COR-L47 (cell line): Measurements from ENCODE around the gene AKT3.
A peak's percentile ranks its signal among the peaks of the same experiment; 100 is the strongest.
"Not testable (repeated sequence)": the region's sequence is repeated elsewhere in the genome, so short reads cannot be mapped to it uniquely, and the experiment has no call there.

ENCODE experiments used
- DNase-seq: peaks from one replicate; lab custom pipeline; 2025; lab: John Stamatoyannopoulos, UW

Gene AKT3

DNA sequence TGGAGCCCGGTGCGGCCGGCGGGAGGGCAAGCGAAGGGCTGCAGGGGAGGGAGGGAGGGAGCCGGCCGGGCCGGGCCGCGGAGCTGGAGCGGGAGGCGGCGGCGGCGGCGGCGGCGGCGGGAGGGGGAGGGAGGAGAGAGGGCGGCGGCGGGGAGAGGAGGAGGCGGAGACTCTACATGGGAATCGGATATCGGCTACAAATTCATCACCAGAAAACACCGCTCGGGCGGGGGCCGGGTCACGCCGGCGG lies at the start of gene AKT3:
Gene AKT3, minus strand, starts transcription at position 42 of the 250 bp plus-strand sequence. CDS start 7,073 bp downstream, outside the sequence.
- no peak for DNase-seq

DNA sequence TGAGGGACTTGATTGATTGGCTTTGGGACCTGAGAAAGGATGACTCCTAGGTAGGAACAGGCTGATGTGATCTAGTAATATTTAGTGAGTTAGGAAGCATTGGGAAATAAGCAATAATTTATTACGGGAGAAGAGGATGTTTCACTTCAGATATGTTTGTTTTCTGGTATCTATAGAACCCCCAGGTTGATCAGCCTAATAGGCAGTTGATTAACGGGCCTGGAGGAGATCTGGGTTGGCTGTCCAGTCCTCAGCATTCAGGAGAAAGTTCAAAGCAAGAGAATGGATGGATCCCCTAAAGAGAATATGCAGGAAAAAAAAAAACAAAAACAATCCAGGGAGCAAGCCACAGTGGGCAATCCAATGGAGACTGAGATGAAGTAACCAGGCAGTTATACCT lies 48.2 kb upstream of the AKT3 start:
- DNase-seq: no peak

DNA sequence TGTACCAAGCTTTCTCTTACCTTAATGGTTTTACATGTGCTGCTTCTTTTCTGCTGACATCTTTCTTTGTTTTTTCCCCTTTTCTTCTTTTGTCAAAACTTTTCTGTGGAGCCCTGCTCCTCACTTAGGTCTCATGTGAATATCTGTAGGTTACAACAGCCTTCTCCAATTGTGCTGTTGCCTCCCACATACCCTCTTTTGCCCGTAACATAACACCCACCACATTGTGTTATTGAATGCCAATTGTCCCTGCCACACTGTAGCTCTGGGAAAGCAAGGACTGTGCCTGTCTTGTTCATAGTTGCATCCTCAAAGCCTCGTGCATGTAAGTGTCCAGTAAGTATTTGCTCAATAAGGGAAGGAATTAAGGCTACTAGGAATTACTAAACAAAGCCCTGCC lies 46.3 kb upstream of the AKT3 start:
- DNase-seq: no peak

DNA sequence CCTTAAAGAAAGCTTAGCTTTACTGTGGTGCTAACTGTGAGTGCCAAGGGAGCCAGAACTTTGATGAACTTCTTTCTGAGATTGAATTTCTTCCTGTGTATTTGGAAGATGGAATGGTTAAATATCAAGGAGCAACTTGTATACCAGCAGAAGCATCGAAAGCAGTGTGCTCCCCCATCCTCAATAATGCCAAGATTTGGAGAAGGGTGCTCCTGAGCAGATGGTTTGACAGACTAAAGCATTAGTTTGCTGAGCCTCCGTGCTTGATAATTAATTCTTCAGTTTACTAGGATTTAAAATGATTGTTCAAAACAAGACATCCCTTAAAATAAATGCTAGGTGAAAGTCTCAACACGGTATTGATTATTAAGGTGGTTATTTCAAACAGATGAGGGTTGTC lies 42.4 kb upstream of the AKT3 start:
- no peak for DNase-seq

DNA sequence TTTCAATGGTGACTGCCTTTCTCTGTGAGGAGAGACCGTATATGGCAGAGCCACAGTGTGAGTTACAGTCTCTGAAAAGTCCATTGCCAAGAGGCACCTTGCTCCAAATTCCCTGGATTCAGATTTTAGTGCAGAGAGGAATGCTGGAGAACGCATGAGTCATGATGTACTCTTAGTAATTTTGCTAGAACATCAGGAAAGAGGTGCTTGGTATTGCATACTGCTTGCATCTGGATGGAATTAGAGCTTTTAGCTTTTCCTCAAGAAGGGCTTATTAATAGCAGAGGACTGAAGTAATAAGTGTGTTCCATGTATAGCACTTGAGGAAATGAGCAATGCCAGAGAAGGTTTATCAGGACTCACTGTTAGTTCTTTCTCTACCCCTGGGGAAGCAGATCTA lies 40.5 kb upstream of the AKT3 start:
- DNase-seq: no peak

DNA sequence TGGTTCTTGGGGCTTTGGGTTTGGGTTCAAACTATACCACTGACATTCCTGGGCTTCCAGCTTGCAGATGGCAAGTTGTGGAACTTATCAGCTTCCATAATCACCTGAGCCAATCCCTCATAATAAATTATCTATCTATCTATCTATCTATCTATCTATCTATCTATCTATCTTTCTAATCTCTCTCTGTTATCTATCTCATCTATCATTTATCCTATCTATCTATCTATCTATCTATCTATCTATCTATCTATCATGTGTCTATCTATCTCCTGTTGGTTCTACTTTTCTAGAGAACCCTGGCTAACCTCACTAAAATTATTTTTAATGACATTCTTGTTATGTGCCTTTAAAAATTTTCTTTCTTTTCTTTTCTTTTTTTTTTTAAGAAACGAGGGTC lies 35.8 kb upstream of the AKT3 start:
- no peak for DNase-seq

DNA sequence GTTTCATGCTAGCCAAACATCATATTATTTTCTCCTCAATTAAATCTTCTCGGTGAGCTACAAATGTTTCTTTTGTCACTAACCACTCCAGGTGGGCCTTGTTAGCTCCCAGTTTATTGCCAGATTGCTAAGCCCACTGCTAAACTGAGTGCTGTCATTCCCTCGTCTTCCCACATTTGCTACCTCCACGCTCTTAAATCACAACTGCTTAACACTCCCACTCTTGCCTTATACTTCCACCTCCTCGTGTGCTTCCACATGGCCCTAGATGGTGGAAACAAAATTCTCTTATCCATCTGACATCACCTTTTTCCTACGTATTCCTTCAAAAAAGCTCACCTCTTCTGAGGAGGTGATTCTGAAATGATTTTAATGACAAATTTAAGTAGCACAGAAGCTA lies 34.6 kb upstream of the AKT3 start:
- DNase-seq: no peak

DNA sequence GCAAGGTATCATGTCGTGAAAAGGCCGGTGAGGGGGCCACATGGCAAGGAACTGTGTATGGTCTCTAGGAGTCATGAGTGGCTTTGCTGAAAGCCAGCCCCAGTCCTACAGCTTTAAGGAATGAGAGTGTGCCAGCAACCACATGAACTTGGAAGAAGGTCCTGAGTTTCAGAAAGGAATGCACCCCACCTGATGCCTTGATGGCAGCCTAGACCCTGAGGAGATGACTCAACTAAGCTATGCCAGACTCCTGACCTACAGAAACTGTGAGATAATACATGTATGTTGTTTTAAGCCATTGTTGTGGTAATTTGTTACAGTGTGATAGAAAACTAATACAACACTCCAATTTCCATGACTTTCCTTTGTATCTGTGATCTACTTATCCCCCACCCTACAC lies 33.5 kb upstream of the AKT3 start:
- DNase-seq: no peak

DNA sequence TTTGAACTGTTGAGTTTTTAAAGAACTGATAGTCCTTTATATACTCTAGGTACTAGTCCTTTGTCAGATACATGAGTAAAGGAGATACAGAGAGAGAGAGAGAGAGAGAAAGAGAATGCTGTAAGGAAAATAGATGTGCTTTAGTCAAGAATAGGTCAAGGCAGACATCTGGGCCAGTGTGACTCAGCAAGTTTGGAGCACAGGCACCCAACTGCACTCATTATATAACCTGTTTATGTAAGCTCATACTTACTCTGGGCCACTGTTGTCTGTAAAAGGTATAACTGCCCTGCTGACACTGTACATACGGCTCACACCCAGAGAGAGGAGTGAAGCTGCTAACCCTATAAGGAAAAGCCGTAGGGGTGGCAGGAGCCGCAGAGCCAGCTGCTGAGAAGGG lies 32.2 kb upstream of the AKT3 start:
- no peak for DNase-seq

DNA sequence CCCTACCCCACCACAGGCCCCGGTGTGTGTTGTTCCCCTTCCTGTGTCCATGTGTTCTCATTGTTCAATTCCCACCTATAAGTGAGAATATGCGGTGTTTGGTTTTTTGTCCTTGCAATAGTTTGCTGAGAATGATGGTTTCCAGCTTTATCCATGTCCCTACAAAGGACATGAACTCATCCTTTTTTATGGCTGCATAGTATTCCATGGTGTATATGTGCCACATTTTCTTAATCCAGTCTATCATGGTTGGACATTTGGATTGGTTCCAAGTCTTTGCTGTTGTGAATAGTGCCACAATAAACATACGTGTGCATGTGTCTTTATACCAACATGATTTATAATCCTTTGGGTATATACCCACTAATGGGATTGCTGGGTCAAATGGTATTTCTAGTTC lies 27.0 kb upstream of the AKT3 start:
- DNase-seq: not testable (repeated sequence)

DNA sequence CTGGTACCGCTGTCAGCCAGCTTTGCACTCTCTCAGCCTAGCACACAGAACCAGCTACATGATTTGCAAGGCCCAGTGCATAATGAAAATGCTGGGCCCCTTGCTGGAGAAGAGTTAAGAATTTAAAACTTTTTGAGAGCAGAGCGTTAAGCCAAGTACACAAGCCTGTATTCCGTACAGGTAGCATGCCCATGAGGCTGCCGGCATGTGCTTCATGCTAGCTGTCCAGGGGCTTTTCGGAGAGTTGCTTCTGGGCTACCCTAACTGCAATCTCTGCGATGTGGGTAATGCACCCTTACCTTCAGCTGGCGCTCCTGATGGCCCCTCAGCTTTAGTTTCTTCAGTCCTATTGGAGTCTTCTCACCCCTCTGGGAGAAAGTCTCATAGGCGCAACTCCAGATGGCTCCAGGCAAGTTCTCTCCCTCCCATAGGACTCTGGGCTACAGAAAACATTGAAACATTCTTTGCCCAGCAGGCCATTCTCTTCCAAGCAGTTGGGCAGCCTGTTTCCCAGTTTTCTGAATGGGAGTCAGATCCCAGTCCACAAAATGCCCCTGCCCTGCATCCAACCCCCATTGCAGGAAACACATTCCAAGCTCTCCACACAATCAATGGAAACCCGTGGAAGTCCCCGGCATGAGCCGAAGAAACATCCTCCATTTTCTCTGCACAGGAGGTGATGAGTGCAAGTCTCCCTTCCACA lies 5.7 kb upstream of the AKT3 start:
- no peak for DNase-seq

DNA sequence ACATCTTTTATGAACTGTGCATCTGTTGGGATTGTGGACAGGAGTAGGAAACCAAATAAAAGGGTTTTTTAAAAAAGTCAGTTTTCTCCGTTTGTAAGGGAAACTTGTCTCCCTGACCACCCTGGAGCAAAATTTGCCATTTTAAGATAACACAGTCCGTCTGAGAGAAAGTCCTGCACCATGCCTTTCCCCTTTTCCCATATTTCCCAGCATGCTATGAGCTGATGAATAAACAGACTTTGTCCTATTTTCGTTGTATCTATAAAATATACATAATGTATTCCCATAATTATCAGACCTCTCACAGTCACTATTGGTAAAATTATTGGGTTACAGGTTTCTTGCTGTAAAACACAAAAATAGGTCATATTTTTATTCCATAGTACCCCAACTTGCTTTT lies 1.7 kb upstream of the AKT3 start:
- DNase-seq: no peak

DNA sequence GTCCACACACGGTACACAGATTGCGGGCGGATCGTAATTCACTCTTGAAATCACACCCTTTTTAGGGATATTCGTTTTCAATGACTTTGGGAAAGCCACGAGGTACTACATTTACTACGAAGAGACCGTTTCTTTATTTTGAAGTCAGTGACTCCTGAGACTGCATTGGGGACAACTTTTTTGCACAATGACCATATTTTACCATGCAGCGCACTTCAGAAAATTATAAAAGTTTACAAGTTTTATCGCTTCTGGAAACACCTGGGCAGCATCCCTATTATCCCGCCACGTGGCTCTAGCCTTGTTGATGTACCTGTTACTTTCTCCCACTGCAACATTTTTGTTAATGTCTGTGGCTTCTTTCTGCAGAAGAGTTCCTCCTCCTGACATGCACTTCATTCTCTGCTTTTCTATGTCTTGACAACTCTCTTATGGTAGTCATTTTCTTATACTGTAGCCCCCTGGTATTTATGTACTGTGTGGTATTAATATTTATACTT lies 1.3 kb upstream of the AKT3 start:
- DNase-seq: peak; percentile 12

DNA sequence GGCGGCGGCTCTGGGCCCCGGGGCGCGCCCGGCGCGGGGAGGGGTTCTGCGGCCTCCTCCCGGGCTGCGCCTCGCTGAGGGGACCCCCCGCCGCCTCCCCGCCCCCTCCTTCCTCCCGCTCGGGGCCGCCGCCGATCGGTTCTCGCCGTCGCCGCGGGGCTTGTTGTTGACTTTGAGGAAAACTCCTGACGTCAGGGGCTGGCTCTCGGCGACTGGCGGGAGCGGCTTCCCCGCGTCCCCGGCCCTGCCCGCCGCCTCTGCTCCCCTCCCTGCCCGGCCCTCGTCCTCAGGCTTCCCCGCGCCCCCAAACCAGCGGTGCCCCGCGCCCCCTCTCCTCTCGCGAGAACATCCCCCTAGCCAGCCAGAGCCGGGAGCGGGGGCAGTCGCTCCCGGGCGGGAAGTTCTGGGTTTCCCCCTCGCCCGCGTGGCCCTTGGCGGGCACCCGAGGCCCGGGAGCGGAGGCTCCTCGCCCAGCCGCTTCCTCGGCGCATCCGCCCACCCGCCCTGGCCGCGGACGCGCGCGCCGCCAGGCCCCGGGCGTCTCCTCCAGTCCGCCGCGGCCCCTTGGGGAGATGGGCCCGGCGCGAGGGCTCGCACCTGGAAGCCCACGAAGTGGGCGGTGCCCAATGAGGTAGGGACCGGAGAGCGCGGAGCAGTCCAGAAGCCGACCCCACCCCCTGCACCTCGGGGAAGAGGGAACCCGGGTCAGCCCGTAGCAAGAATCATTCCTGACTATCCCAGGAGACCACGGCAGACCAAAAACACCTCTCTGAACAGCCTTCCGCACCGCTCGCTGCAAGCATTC lies 611 bp upstream of the AKT3 start:
- peak; percentile 85 for DNase-seq

DNA sequence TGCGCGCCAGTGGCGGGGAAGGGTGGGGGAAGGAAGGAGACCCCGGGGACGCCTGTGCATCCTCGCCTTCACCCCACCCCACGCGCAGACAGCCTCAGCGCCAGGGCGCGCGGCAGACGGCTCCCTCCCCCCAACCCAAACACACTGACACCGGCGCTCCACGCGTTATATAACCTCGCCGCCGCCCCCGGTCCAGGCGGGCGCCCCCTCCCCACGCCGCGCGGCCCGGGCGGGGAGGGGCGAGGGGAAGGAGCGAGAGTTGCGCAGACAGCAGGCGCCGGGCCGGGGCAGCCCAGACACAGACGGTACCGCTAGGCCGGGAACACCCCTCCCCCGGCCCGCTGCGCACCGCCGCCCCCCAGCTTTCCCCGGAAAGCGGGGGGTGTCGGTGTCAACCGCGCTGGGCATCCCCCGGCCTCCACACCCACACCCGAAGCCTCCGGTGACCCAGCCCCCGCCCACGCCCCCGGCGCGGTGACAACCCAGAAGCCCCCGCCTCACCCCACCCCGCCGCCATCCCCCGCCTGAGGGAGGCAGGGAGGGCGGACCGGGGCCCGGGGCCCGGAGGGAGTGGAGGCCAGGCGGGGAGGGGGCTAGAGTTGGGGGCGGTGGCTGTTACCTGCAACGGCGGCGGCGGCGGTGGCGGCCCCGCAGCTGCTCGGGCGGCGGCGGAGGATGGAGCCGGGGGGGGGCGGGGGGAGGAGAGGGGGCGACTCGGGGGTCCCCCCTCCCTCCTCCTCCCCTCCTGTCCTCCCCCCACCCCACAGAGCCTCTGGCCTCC lies 432 bp downstream of the AKT3 start:
- DNase-seq: peak; percentile 41

DNA sequence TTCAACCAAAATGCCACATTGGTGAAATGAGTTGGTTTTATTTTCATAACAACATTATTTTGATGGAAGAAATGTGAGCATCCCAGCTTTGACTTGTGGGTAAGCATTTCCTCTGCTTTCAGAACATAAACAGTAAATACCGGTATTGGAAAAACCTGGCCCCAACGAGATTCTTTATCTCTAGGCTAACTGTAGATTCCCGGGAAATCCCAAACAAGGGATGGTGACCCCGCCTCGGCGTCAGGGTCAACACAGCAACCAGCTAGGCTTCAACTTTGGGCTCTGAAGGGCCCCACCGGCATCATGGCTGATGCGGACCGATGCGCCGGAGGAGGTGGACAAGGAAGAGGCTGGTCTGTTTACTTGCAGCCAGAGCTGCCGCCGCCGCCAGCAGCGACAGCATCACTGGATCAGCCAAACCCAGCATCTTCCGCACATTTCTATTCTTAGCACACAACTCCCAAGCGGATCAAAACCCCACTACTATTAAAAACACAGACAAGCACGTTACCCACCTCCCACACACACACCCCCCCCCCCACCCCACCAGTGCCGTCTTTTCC lies 1.1 kb downstream of the AKT3 start:
- peak; percentile 47 for DNase-seq

DNA sequence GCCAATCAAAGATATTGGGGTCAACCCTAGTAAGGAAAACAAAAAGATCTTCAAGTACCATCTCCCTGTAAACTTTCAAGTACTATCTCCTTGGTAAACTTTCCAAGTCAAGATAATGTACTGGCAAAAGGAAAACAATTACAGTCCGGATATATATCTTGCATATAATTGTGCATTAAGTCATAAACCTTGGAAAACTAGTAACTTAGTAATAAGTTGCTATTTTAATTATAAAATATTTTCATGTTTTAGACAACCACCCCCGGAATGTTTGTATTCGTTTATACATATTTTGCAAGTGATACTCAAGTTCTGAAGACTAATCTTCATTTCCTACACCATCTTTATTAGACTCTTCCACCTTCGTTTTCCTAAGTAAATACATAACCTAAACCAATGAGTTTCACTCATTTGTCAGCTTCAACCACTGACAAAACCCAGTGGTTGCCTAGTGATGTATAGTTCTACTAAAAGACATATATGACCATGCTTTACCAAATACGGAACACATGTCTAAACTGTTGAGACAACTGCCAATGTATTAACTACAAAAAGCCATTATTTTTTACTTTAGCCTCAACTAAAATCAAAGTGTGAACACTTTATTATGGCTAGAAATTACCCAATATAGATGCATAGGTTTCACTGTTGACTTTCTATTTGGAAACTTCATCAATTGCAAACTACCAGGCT lies 1.7 kb downstream of the AKT3 start:
- DNase-seq: no peak

DNA sequence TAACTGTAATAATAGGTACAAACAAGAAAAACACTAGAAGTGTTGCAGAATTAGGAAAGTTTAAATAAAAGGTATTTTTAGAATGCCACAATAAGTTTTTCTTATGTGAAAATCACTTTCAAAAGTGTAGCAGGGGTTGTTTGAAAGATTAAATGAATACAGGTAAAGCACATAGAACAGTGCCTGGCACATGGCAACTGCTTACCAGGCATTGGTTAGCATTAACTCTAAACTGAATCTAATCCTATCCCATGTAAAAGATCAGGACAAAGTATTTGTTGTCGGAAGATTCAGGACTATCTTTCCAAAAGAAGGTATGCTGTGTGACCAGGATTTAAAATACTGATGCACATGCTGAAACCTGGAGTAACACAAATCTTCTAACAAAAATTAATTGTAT lies 3.3 kb downstream of the AKT3 start:
- DNase-seq: no peak

DNA sequence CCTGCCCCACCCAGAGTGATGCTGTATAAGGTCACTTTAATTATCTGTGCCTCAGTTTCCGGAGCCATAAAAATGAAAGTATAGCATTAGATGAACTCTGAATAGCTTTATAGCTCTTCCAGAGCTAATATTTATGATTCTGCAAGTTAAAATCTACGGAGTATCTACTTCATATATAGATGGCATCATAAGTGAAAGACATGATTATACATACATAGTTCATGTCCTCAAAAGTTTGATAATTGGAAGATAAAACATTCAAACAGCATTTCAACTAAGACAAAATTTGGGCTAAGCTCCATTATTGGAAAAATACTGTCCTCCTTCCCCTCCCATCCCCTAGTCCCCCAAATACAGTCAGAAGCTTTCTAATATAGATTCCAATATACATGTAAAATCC lies 4.2 kb downstream of the AKT3 start:
- no peak for DNase-seq

DNA sequence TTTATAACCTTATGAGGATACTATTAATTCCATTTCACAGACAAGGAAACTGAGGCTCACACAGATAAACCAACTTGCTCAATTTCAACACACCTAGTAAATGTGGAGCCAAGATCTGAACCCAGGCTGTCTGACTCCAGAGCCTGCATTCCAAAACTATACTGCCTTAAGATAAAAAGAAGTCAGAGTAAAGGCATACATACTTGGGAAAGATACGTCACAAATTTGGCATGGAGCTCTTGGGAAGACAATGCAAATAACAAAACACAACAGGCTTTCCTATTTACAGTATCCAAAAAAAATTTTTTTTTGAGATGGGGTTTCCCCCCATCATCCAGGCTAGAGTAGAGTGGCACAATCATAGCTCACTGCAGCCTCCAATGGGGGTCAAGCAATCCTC lies 5.9 kb downstream of the AKT3 start:
- no peak for DNase-seq

DNA sequence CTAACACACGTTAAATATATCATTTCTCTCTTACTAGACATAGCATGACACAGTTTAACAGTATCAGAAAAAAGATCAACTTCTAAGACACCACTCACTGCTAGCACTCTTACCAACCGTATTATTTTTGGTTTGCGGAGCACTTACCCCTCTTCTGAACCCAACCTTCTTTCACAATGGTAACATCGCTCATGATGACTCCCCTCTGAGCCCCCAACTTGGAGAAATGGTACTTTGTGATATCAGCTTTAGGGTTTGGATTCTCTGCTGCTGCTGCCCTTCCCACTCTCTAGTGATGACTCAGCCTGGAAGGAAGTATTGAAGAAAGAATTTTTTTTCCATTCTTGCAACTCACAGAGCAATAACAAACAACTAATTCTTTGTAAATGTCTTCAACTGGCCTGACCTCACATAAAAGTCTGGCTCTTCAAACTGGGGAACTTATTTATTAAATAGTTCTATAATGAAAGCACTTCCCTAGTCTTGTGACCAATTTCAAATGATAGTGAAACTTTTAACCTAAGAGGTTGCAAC lies 7.0 kb downstream of the AKT3 start:
- DNase-seq: no peak

DNA sequence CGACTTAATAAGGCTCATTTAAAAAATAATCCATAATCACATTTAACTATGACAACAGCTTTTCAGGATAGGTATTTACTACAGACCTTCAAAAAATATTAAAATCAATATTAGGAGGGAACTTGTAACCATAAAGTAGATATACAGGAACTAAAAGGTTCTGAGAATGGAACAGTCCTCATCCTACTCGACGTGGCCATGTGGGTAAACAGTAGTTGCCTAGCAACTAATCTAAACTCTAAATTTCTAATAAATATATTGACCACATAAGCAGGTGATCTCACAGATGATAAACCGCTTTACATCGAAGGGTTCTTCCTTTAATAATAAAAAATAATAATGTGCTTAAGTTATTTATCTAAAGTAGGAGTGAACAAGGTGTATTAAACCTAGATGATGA lies 7.9 kb downstream of the AKT3 start:
- no peak for DNase-seq
